T1000 (cell line): ENCODE results near the gene CRIP2.

ENCODE experiments used
- DNase-seq: peaks from one replicate; lab custom pipeline; 2025; ENCODE audit warnings: mixed read lengths; lab: John Stamatoyannopoulos, UW

CRIP2 gene

DNA sequence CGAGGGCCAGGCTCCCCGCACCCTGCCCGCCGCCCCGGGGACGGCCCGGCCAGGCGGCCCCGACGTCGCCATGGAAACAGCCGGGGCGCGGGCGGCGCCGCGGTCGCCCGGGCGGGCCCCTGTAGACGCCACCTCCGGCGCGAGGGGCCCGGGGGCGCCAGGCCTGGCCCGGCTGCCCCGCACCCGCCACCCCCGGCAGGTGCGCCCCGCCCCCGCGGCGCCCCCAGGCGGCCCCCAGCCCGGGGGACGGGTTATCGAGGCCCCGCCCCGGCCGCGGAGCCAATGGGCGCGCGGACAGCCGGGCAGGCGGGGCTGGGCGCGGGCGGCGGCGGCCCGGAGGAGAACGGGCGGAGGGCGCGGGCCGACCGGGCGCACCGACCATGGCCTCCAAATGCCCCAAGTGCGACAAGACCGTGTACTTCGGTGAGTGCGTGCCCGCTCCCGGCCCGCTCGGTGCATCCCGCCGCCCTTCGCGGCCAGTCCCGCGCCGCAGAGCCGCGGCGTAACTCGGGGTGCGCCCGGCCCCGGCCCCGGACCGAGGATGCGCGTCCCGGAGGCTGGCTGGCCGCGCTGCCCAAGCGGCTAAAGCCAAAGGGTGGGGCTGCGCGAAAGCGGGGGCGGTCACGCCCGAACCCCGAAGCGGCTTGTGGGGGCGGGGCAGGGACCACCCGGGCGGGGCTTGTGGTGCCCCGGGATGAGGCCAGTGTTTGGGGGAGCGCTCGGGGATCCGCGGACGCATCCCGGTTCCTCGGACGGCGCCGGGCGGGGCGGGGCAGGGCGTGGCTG is at the start of gene CRIP2:
CRIP2 (plus strand) TSS at position 339 of the 786 bp plus-strand sequence; CDS start at position 381, 42 bp downstream.
- DNase-seq = no peak

DNA sequence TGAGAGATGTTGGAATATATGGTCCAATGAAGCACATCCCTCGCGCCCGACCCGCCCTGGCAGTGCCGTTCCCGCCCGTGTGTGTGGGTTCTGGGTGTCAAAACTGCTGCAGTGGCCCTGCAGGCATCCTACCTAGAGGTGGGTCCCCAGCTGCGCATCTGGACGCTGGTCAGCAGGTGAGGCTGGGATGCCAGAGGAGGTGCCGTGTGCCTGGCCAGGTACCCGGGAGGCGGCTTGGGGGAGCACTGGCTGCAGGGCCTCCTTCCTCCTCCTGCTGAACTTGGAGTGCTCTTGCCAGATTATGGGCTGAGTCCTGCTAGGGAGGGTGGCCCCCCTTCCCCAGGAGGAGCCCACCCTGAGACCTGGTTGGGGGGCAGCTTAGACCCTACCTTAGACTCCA is 49.8 kb upstream of the CRIP2 start:
- DNase-seq = no peak

DNA sequence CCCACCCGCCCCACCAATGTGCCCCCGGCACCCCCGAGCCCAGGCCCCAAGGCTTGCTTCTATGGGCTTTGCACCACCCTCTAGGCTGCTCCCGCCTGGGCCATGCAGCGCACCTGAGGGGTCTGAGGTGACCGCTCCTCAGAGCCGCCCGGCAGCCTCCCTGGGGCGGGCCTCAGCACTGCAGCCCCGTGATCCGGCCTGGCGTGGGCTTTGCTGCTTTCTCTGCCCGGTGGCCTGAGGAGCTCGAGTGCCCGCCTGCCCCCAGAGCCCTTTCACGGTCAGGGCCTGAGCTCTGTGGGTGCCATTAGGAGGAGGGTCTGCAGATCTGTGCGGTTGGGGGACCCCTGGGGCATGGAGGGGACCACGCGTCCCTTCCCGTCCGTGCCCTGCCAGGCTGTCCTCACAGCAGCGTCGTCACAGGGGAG is 48.8 kb upstream of the CRIP2 start:
- DNase-seq = no peak

DNA sequence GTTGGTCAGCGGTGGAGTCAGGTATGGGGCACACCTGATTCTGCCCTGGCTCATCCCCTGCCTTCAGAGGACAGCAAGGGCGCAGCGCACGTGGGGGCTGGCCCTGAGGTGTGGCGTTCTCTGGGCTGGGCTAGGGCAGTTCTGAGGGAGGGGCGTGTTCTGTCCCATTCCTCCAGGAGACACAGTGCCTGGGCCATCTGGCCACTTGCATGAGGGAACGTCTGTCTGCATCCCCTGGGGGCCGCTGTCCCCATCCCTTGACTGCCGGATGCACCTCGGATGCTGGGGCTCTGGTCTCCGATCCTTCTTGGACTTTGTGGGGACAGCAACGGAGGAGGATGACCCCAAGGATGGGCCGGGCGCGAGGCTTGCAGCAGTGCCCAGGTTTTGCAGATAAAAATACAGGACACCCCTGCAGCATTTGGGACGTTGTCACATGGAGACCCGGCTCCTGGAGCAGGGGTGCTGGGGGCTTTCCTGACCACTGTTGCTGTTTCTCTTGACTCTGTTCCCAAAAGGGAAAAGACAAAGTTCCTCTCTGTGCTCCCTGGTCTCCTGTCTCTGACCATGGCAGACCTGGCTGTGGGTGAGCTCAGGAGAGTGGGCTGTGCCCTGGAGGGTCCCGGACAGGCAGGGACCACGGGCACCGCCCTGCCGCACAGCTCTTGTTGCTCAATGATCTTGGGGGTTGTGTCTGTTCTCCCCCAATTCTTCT is 48.0 kb upstream of the CRIP2 start:
- DNase-seq = no peak

DNA sequence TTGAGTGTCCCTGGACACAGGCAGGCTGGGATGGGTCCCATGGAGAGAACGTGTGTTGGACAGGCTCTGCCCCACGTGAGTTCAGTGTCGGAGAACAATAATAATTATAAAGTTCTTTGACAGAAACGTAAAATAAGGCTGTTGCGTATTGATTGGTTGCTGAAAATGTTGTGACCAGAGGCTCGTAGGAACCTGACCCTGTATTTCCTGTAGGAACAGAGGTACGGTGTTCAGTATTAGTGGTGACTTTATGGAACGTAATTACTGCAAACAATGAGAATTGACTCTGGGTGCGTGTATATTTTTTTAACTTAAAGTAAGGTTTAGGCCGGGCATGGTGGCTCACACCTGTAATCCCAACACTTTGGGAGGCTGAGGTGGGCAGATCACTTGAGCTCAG is 47.2 kb upstream of the CRIP2 start:
- no peak for DNase-seq

- no peak for DNase-seq
Measured at GRCh38 chr14:105427936-105428485, 46.6 kb upstream of the CRIP2 start.

DNA sequence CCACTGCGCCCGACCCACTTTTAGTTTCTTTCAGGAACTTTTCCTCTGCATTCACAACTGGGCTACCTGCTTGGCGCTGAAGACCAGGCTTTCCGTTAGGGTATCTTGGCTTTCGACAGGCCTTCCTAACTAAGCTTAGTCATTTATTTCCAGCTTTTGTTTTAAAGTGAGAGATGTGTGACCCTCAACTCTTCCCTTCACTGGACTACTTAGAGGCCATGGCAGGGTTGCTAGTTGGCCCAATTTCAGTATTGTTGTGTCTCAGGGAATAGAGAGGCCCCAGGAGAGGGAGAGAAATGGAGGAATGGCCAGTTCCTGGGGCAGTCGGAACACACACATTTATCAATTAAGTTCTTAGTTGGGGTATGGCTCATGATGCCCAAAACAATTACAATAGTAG is 44.6 kb upstream of the CRIP2 start:
- no peak for DNase-seq

GRCh38 chr14:105430565-105430964 is 44.1 kb upstream of the CRIP2 start:
- DNase-seq = peak; percentile 38

DNA sequence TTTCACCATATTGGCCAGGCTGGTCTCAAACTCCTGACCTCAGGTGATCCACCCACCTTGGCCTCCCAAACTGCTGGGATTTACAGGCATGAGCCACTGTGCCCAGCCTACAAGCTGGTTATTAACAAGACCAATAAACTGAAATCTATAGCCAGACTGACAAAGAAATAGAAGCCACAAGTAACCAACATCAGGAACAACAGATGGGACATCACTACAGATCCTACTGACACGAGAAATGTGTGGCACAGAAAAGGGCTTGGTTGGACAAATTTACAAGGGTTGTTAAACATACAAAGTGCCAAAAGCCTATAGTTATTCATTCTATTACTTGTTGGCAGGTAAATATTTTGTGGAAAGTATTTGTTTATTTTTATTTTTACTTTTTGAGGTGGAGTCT is 43.4 kb upstream of the CRIP2 start:
- DNase-seq = no peak

GRCh38 chr14:105432657-105433056 is 42.0 kb upstream of the CRIP2 start:
- DNase-seq = no peak

- DNase-seq = no peak
Measured at GRCh38 chr14:105433161-105433605, 41.4 kb upstream of the CRIP2 start.

DNA sequence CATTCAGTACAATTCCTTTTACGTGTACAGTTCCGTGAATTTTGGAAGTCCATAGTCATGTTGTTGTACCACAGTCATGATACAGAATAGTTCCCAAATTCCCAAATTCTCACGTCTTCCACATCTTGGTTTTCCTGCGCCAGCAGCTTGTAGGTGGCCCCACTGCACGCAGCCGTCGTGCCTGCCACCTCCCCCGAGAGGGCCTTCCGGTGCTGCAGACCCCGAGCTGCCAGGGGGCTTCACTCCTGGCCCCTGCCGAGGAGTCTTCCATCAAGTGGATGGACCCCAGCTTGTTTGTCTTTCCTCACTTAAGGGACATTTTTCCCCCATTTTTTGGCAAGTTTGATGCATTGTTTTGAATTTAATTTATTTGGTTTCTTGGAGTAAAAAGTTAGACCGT is 38.2 kb upstream of the CRIP2 start:
- DNase-seq = no peak

GRCh38 chr14:105436891-105437722 is 37.5 kb upstream of the CRIP2 start:
- DNase-seq = no peak

DNA sequence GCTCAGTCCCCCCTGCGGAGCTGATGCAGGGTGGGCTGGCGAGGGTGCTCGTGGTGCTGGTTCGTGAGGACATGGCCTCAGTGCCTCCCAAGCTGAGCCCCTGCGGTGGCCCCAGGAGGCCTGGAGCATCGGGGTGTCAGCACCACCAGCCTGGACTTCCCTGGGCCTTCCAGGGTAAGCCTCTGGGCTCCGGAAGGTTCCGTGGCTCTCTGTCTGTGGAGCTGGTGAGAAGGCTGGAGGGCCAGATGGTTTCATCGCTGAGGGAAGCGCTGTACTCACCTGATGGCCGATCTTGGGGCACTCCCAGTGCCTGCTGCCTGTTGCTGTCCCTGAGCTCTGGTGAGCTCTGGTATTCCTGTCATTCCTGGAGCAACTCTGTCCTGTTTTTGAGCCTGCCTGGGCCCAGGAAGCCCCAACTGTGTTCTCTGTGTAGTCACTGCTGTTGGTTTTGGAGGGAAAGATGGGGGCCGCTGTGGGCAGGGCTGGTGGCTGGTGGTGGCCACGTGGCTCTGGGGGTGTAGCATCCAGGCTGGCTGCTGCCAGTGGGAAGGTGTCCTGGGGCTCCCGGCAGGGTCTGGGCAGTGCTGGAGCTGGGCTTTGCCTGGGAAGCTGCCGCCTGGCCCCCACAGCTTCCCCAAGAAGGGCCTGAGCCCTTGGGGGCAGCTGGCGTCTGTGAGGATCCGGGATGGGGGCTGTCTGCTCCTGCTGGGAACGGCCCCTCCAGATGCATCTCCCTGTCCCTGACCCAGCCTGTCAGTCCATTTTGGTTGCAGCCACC is 36.7 kb upstream of the CRIP2 start:
- no peak for DNase-seq

GRCh38 chr14:105439179-105439578 is 35.4 kb upstream of the CRIP2 start:
- DNase-seq = no peak

GRCh38 chr14:105439710-105440553 is 34.7 kb upstream of the CRIP2 start:
- DNase-seq = no peak

- DNase-seq = no peak
Measured at GRCh38 chr14:105440554-105440900, 34.1 kb upstream of the CRIP2 start.

- DNase-seq = no peak
Measured at GRCh38 chr14:105440992-105441391, 33.6 kb upstream of the CRIP2 start.

GRCh38 chr14:105442125-105442524 is 32.5 kb upstream of the CRIP2 start:
- DNase-seq = no peak

DNA sequence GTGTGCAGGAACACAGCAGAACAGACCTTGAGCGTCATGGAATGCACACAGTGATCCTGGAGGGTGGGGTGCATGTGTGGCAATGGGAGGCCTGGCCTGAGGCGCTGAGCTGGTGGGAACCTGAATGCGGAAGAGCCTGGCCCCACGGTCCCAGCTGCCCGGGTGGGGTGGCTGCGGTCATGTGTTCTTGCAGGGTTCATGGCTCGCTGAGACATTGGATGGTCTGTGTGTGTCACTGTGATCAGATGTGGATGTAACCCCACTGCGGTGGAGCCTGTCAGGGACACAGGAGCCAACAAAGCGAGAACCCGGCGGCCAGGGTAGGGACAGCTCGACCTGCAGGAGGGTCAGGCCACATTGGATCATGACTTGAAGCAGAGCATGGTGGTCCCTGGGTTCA is 31.8 kb upstream of the CRIP2 start:
- DNase-seq = no peak

- DNase-seq = no peak
Measured at GRCh38 chr14:105444859-105445258, 29.8 kb upstream of the CRIP2 start.
